ENCODE results near the gene CSF2RB.
A peak's percentile ranks its signal among the peaks of the same experiment; 100 is the strongest.

Gene CSF2RB

GRCh38 chr22:36940676-36941075, 27.2 kb downstream of the CSF2RB start:
- TF ChIP-seq CTCF (conservative IDR thresholded peaks at IDR 0.05) = no peak
- no peak overlapping the region for H3K27ac ChIP-seq

GRCh38 chr22:36942556-36942955, 29.1 kb downstream of the CSF2RB start:
- no peak for TF ChIP-seq CTCF (conservative IDR thresholded peaks at IDR 0.05)
- H3K27ac ChIP-seq = no peak overlapping the region

- no peak overlapping the region for H3K27ac ChIP-seq
- peak; percentile 32 for TF ChIP-seq CTCF (conservative IDR thresholded peaks at IDR 0.05)
Observed at GRCh38 chr22:36946421-36947158, 33.2 kb downstream of the CSF2RB start.

GRCh38 chr22:36948273-36949225, 35.1 kb downstream of the CSF2RB start:
- TF ChIP-seq CTCF (conservative IDR thresholded peaks at IDR 0.05) = no peak
- H3K27ac ChIP-seq = no peak overlapping the region

GRCh38 chr22:36950797-36951590, 37.6 kb downstream of the CSF2RB start:
- no peak overlapping the region for H3K27ac ChIP-seq
- TF ChIP-seq CTCF (conservative IDR thresholded peaks at IDR 0.05) = no peak

- H3K27ac ChIP-seq = no peak overlapping the region
- no peak for TF ChIP-seq CTCF (conservative IDR thresholded peaks at IDR 0.05)
Observed at GRCh38 chr22:36951746-36952145, 38.3 kb downstream of the CSF2RB start.

All from VCaP (cell line).